Measurements from ENCODE around the gene SFSWAP.
"Not testable (repeated sequence)": the region's sequence is repeated elsewhere in the genome, so short reads cannot be mapped to it uniquely, and the experiment has no call there.

SFSWAP gene

DNA sequence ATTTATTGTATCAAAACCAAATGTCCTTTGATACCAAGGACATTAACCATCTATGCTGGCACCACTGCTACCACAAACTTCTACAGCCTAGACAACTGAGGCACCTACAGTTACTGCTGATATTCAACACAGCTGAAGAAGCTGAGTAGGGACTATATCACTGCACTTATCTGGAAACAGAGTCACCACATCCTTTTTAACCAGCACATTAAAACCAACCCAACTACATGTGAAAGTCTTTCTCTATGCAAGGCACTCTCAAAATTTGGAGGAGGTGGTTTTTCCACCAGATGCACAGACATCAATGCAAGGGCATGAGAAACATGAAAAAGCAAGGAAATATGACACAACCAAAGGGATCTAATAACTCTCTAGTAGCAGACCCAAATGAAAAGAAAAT, 7.7 kb upstream of the SFSWAP start:
- DNase-seq = no peak

DNA sequence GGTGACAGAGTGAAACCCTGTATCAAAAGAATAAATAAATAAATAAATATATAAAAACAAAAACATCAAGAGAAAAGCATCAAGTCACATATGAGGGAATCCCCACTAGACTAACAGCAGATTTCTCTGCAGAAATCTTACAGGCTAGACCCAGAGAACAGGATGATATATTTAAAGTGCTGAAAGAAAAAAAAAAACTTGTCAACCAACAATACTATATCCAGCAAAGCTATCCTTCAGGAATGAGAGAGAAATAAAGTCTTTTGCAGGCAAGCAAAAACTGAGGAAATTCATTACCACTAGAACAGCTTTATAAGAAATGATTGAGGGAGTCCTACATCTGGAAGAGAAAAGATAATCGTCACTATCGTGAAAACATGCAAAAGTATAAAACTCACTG, 6.4 kb upstream of the SFSWAP start:
- no peak for DNase-seq

DNA sequence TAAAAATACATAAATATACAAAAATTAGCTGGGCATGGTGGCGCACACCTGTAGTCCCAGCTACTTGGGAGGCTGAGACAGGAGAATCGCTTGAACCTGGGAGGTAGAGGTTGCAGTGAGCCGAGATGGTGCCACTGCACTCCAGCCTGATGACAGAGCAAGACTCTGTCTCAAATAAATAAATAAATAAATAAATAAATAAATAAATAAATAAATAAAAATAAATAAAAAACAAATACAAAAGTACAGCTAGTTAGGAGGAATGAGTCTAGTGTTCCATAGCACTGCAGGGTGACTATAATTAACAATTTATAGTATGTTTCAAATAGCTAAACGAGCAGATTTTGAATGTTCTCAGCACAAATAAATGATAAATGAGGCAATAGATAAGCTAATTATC, 4.2 kb upstream of the SFSWAP start:
- DNase-seq = not testable (repeated sequence)

- no peak for DNase-seq
These were observed 1.7 kb upstream of the SFSWAP start for GRCh38 chr12:131709226-131709625.

DNA sequence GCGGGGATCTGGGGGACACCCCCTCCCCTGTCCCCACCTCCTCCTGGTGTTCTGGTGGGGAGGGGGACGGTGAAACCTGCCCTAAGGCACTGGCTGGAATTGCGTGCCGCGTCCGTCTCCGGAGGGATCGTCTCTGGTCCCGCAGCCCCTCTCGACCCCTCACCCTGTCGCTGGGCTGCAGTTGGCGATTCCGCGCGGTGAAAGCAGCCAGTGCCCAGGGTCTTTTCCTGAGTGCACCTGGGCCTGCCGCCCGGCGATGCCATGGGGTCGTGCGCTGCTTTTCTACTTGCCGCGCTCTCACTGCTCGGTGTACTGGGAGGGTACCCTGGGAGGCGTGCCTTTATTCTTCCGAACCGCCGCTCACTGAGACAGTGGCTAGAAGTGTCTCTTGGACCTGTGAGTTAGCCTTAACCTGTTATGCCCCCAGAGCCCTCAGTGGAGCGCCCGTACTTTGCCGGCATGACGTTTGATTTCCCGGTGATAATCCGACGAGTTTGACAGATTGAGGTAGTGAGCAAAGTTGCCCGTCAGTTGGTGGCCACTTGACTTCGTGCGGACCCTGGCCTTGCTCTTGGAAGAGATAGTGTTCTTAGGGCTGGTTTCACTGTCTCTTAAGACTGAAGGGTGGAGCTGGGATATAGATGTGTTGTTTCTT, 788 bp downstream of the SFSWAP start:
- DNase-seq = no peak

GRCh38 chr12:131713349-131713748, 2.5 kb downstream of the SFSWAP start:
- DNase-seq = no peak

DNA sequence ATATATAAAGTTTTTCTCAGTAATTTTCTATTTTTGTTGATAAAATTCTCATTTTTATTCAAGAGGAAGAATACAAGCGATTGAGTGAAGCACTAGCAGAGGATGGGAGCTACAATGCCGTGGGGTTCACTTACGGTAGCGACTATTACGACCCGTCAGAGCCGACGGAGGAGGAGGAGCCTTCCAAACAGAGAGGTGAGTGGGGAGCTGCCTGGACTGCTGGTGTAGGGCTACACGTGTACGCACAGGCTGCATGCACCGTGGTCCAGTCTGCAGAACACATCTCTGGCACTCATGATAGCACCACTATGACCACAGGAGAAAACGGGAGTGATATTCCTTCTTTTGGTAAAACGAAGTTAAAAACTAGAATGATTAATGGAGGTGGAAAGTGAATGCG, 3.9 kb downstream of the SFSWAP start:
- DNase-seq = no peak

- DNase-seq = no peak
These were observed 5.4 kb downstream of the SFSWAP start for GRCh38 chr12:131716282-131716681.

GRCh38 chr12:131720241-131720640, 9.4 kb downstream of the SFSWAP start:
- DNase-seq = no peak

- DNase-seq = no peak
These were observed 10.0 kb downstream of the SFSWAP start for GRCh38 chr12:131720921-131721320.

GRCh38 chr12:131721548-131721947, 10.7 kb downstream of the SFSWAP start:
- DNase-seq = no peak

GRCh38 chr12:131723532-131723931, 12.6 kb downstream of the SFSWAP start:
- no peak for DNase-seq

GRCh38 chr12:131724534-131724933, 13.6 kb downstream of the SFSWAP start:
- DNase-seq = no peak

DNA sequence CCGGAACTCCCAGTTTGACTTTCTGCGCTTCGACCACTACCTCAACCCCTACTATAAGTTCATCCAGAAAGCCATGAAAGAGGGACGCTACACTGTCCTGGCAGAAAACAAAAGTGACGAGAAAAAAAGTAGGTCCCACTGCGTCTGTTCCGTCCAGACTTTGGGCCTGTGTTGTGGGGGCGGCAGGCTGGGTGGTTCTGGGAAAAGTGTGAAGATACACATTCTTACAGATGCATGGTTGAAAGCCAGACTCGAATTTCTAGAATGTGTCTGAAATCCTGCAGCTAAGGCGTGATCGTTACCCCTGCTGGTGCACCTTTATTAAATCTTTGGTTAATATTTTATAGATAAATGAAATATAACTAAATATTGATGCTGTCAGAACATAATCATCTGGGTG, 14.6 kb downstream of the SFSWAP start:
- no peak for DNase-seq

GRCh38 chr12:131728720-131729119, 17.8 kb downstream of the SFSWAP start:
- no peak for DNase-seq

DNA sequence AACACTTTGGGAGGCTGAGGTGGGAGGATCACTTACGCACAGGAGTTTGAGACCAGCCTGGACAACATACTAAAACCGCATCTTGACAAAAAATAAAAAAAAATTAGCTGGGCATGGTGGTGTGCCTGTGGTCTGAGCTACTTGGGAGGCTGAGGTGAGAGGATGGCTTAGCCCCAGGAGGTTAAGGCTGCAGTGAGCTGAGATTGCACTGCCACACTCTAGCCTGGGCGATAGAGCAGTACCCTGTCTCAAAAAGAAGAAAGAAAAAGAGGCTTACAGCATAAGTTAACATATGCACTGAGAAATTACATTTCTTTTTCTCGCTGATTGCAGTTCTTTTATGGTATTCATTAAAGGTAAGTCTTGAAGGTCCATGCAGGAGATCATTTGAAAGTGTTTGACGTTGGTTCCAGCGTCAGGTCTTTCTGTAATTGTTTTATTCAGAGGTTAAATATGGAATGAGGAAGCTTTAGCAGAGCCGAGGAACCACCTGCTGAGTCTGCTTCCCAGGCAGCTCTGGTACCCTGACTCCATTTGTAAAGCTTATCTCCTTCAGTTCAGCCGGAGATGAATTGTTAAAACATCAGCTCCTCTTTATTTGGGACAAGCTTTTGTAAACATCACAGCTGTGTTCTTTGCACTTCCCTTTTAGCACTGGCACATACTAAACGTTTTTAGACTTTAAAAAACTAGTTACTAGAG, 18.5 kb downstream of the SFSWAP start:
- no peak for DNase-seq

DNA sequence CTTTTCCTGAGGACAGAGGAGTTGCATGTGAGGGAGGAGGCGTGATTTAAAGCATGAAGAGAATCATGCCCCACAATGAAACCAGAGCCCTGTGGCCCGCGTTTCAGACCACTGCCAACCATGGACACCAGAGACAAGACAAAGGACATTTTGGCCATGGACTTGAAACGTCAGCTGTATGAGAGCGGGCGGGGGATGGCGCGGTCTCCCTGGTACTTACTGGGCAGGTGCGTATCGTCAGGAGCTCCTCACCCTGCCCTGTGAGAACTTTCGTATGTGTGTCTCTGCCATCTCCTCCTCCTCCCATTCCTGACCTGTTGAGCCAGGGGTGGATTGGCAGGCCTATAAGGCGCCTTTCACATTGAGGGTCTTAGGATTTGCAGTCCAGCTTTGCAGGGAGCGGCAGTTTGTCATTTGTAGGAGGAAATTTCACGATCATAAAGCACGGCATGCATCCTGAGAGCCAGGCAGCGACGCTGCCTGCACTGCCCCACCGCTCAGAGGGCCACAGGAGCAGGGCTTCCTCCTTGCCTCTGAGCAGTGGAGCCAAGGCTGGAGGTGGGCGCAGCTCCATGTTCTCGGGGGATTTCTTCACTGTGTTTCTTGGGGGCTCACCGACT, 22.2 kb downstream of the SFSWAP start:
- no peak for DNase-seq

DNA sequence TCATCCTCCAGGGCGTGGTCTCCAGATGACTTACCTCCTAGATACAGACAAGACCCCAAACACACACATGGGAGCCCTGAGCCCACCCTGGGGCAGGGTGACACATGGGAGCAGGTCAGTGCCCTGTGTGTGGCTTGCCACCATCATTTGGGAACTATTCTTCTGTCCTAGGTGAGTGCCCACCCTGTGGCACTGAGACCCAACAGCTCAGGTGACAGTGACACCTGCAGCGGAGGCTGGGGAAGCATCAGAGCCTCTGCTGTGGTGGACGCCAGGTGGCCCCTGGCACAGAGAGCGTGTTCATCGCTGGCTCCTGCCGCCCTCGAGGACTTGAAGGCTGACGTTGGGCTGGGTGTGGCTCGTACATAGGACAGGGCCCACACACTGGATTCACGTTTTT, 23.0 kb downstream of the SFSWAP start:
- DNase-seq = no peak

- DNase-seq = no peak
These were observed 23.7 kb downstream of the SFSWAP start for GRCh38 chr12:131734336-131735152.

- DNase-seq = no peak
These were observed 24.2 kb downstream of the SFSWAP start for GRCh38 chr12:131735153-131735456.

- DNase-seq = no peak
These were observed 24.9 kb downstream of the SFSWAP start for GRCh38 chr12:131735476-131736445.

DNA sequence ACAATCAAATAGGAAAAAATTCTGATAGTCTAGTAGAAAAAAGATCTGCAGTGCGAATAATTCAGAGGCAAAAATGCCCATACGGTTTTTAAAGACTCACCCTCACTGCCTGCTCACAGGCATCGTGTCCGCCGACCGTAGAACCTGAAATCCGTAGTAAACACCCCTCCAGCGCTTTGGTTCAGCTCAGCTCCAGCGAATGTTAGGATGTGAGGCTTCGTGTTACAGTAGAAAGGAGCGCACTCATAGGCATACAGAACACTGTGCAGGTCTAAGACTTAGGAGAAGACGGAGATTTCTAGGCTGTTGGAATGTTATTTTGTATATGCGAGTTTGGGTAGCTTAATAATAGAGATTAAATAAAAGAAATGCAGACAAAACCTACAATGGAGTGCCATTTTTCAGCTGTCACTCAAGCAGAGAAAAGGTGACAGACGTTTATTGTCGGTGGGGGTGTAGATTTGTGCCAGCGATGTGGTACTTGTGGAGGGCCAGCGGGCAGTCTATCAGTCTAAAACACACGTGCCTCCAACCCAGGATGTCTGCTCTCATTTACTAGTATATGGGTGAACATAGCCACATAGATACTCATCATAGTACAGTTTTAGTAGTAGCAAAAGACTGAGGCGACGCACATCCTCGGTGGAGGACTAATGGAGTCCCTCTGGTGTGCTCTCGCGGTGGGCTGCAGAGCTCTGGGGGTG, 25.7 kb downstream of the SFSWAP start:
- DNase-seq = no peak

Measured in inflammatory macrophage (primary cell).